Stimulated activated CD8-positive, alpha-beta memory T cell treated with anti-CD3 and anti-CD28 coated beads, Interleukin-15, amount 100 ng/mL, for 1 hour (primary cell): Measurements from ENCODE around the gene GTPBP6.
"Not testable (repeated sequence)": the region's sequence is repeated elsewhere in the genome, so short reads cannot be mapped to it uniquely, and the experiment has no call there.

Experiments used
- DNase-seq: peaks from one replicate; pipeline ENCODE4 v3.0.0-alpha.2; 2020; ENCODE audit warnings: low read depth

The GTPBP6 gene

GRCh38 chrX:265502-265901 lies 53.1 kb downstream of the GTPBP6 start:
- no peak for DNase-seq

- no peak for DNase-seq
These were observed 53.8 kb downstream of the GTPBP6 start for GRCh38 chrX:264634-265455.

- not testable (repeated sequence) for DNase-seq
These were observed 54.6 kb downstream of the GTPBP6 start for GRCh38 chrX:264006-264405.

- DNase-seq = no peak
These were observed 56.2 kb downstream of the GTPBP6 start for GRCh38 chrX:262381-262909.

GRCh38 chrX:261919-262352 lies 56.7 kb downstream of the GTPBP6 start:
- DNase-seq = no peak

- no peak for DNase-seq
These were observed 57.3 kb downstream of the GTPBP6 start for GRCh38 chrX:261167-261918.

GRCh38 chrX:259692-260355 lies 58.8 kb downstream of the GTPBP6 start:
- no peak for DNase-seq

GRCh38 chrX:258291-259040 lies 60.1 kb downstream of the GTPBP6 start:
- no peak for DNase-seq

GRCh38 chrX:257681-258289 lies 60.8 kb downstream of the GTPBP6 start:
- no peak for DNase-seq

GRCh38 chrX:257054-257453 lies 61.5 kb downstream of the GTPBP6 start:
- not testable (repeated sequence) for DNase-seq

- no peak for DNase-seq
These were observed 62.7 kb downstream of the GTPBP6 start for GRCh38 chrX:255923-256331.
